Lower lobe of right lung (tissue), 2 donors: ENCODE measurements around the gene FOXN3. TPM values are rescaled to one million over a fixed set of nuclear protein-coding genes. Genes with fewer than 3 reads are reported as not detected.

Experiments
- ATAC-seq, 2 donors: fragments of 200-7000 bp; cut with Tn5 transposase; one replicate each; pipeline ENCODE4 v1.9.1; 2020 to 2022; ENCODE audit warnings: mild to moderate bottlenecking in 2 of 2, moderate library complexity in 2 of 2
- DNase-seq: peaks from one replicate; pipeline ENCODE4 v3.0.0-alpha.2; 2020
- H3K27ac ChIP-seq: fragments of 200-600 bp; one replicate; pipeline ENCODE4 v1.8.0; 2022
- H3K27me3 ChIP-seq: fragments of 200-600 bp; one replicate; pipeline ENCODE4 v1.8.0; 2022; ENCODE audit warnings: low read depth
- H3K36me3 ChIP-seq: fragments of 200-600 bp; one replicate; pipeline ENCODE4 v1.8.0; 2022; ENCODE audit warnings: mild to moderate bottlenecking
- H3K4me1 ChIP-seq: fragments of 200-600 bp; one replicate; pipeline ENCODE4 v1.8.0; 2022
- H3K4me3 ChIP-seq: fragments of 200-600 bp; one replicate; pipeline ENCODE4 v1.8.0; 2022; ENCODE audit warnings: mild to moderate bottlenecking
- H3K9me3 ChIP-seq: fragments of 200-600 bp; one replicate; pipeline ENCODE4 v1.8.0; 2022
- CTCF ChIP-seq: fragments of 200-600 bp; IDR thresholded peaks from one replicate; pipeline ENCODE4 v1.8.0; 2022; ENCODE audit warnings: antibody characterized with exemption, mild to moderate bottlenecking
- intact Hi-C: fragments of 100-400 bp; cut with DNase I; formaldehyde crosslinking; loops from one replicate; pipeline ENCODE4 v1.11.0; 2022
- total RNA-seq: library from RNA; stranded (reverse); fragmentation: NEBNext Ultra II Directional; extraction: Animal tissue kit (Norgen Biotek cat#: 25700); gene quantifications from one replicate; pipeline ENCODE4 v1.2.1, GENCODE V29; 2021
- donor health status: DM: no; HTN: yes; CAD: no; lungs with severe emphysema.

Gene FOXN3
- total RNA-seq, 1 donor from 2014 or later: 116 TPM

- intact Hi-C loops: no loop called here
These were observed 178.0 kb downstream of the FOXN3 start for GRCh38 chr14:89239023-89239422.

GRCh38 chr14:89237921-89238529 is 179.0 kb downstream of the FOXN3 start:
- DNase-seq (no peak), ATAC-seq (peak in 1 of 2 donors; percentile 47)
- Histone ChIP-seq H3K27me3 (no peaks in the 10 kb centered on the region), H3K4me1 (peaks cover 18% of the 10 kb centered on the region), H3K4me3 (no peak overlapping the region), H3K9me3 (no peaks in the 10 kb centered on the region), H3K27ac (no peak overlapping the region), H3K36me3 (no peaks in the 10 kb centered on the region)
- intact Hi-C loops: no loop called here
- peak; percentile 33 for TF ChIP-seq CTCF

More at GRCh38 chr14:89239023-89239422, 178.0 kb downstream of the FOXN3 start:
- no peak overlapping the region for H3K27ac ChIP-seq
- H3K4me3 ChIP-seq: no peak overlapping the region
- TF ChIP-seq CTCF: no peak
- H3K4me1 ChIP-seq: peaks cover 19% of the 10 kb centered on the region
- no peak for DNase-seq
- no peaks in the 10 kb centered on the region for H3K9me3 ChIP-seq
- H3K27me3 ChIP-seq: no peaks in the 10 kb centered on the region
- H3K36me3 ChIP-seq: no peaks in the 10 kb centered on the region
- no peak for ATAC-seq

- no peak overlapping the region for H3K27ac ChIP-seq
- H3K27me3 ChIP-seq: no peaks in the 10 kb centered on the region
- H3K4me1 ChIP-seq: peaks cover 7% of the 10 kb centered on the region
- no peak overlapping the region for H3K4me3 ChIP-seq
- no peaks in the 10 kb centered on the region for H3K9me3 ChIP-seq
- H3K36me3 ChIP-seq: no peaks in the 10 kb centered on the region
- DNase-seq (no peak), ATAC-seq (no peak)
- intact Hi-C loops: no loop called here
- TF ChIP-seq CTCF: no peak
These were observed 180.2 kb downstream of the FOXN3 start for GRCh38 chr14:89236851-89237250.

GRCh38 chr14:89233184-89233583 is 183.8 kb downstream of the FOXN3 start:
- no peaks in the 10 kb centered on the region for H3K9me3 ChIP-seq
- no peaks in the 10 kb centered on the region for H3K27me3 ChIP-seq
- H3K4me3 ChIP-seq: no peak overlapping the region
- H3K4me1 ChIP-seq: peaks cover 9% of the 10 kb centered on the region
- no peaks in the 10 kb centered on the region for H3K36me3 ChIP-seq
- intact Hi-C loops: no loop called here
- no peak overlapping the region for H3K27ac ChIP-seq
- no peak for TF ChIP-seq CTCF
- ATAC-seq: no peak
- no peak for DNase-seq

GRCh38 chr14:89232265-89233070 is 184.6 kb downstream of the FOXN3 start:
- ATAC-seq: no peak

More at GRCh38 chr14:89232265-89233070, 184.6 kb downstream of the FOXN3 start:
- peaks cover 9% of the 10 kb centered on the region for H3K4me1 ChIP-seq
- no peaks in the 10 kb centered on the region for H3K9me3 ChIP-seq
- intact Hi-C loops: no loop called here
- no peak for DNase-seq
- H3K4me3 ChIP-seq: no peak overlapping the region
- H3K27me3 ChIP-seq: no peaks in the 10 kb centered on the region
- H3K27ac ChIP-seq: no peak overlapping the region
- H3K36me3 ChIP-seq: no peaks in the 10 kb centered on the region
- no peak for TF ChIP-seq CTCF
